Measurements from ENCODE around the gene MST1.

DNA sequence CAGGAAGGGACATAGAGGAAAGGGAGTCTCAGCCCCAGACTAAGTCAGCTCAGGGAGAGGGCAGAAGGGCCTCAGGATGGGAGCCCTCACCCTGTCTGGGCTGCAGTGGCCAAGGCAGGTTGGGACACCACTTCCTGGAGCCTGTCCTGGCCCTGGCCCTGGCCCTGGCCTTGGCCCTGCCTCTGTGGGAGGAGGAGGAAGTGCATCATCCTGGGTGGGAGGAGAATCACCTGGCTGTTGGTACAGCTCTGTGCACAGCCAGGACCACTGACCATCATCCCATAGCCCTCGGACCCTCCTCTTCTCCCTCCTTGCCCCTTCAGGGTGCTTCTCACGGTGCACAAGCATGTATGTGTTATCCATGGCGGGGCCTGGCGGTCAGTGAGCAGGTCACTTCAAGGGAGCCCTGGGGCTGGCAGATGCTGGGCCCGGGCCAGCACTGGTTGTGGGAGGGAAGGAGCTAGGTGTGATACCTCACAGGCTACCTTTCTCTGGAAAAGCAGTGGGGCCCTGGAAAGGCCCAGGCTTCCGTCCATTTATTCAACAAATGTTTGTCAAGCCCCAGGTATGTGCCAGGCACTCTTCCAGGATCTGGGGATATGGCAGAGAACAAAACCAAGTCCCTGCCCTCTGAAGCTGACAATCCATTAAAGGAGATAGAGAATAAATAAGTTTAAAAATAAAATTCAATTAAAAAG is 23.3 kb downstream of the MST1 start:
- TF ChIP-seq, protein P1, sequence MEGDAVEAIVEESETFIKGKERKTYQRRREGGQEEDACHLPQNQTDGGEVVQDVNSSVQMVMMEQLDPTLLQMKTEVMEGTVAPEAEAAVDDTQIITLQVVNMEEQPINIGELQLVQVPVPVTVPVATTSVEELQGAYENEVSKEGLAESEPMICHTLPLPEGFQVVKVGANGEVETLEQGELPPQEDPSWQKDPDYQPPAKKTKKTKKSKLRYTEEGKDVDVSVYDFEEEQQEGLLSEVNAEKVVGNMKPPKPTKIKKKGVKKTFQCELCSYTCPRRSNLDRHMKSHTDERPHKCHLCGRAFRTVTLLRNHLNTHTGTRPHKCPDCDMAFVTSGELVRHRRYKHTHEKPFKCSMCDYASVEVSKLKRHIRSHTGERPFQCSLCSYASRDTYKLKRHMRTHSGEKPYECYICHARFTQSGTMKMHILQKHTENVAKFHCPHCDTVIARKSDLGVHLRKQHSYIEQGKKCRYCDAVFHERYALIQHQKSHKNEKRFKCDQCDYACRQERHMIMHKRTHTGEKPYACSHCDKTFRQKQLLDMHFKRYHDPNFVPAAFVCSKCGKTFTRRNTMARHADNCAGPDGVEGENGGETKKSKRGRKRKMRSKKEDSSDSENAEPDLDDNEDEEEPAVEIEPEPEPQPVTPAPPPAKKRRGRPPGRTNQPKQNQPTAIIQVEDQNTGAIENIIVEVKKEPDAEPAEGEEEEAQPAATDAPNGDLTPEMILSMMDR (IDR thresholded peaks at IDR 0.05; ENCODE audit: low read length) = no peak
- TF ChIP-seq EZH2 (IDR thresholded peaks at IDR 0.05; ENCODE audit: borderline replicate concordance, low read length) = no peak
